Left ventricle myocardium inferior (tissue), 1 donor: ENCODE measurements around the gene HLTF. TPM values are rescaled to one million over a fixed set of nuclear protein-coding genes. Genes with fewer than 3 reads are reported as not detected.

Source experiments
- DNase-seq: peaks from one replicate; pipeline ENCODE4 v3.0.0-alpha.2; 2020
- H3K27ac ChIP-seq: fragments of 200-600 bp; replicated peaks from 2 replicates; pipeline ENCODE4 v1.8.0; 2021
- H3K27me3 ChIP-seq: fragments of 200-600 bp; 2 replicates; pipeline ENCODE4 v1.8.0; 2021; ENCODE audit warnings: low read depth
- H3K36me3 ChIP-seq: fragments of 200-600 bp; 2 replicates; pipeline ENCODE4 v1.8.0; 2021
- H3K4me1 ChIP-seq: fragments of 200-600 bp; 2 replicates; pipeline ENCODE4 v1.8.0; 2021
- H3K4me3 ChIP-seq: fragments of 200-600 bp; 2 replicates; pipeline ENCODE4 v1.8.0; 2021; ENCODE audit warnings: mild to moderate bottlenecking, moderate library complexity
- H3K9me3 ChIP-seq: fragments of 200-600 bp; replicated peaks from 2 replicates; pipeline ENCODE4 v1.8.0; 2021
- CTCF ChIP-seq: fragments of 200-600 bp; IDR thresholded peaks from 2 replicates; pipeline ENCODE4 v1.8.0; 2021; ENCODE audit warnings: antibody characterized with exemption, mild to moderate bottlenecking, borderline replicate concordance
- intact Hi-C: fragments of 100-400 bp; cut with micrococcal nuclease; formaldehyde crosslinking; loops from one replicate; pipeline ENCODE4 v1.11.0; 2022
- total RNA-seq: library from RNA; stranded (reverse); fragmentation: NEBNext Ultra II Directional; extraction: Animal tissue kit (Norgen Biotek cat#: 25700); gene quantifications from one replicate; pipeline ENCODE4 v1.2.1, GENCODE V29; 2021
- donor health status: DM: no; HTN: yes; CAD: no; lungs with severe emphysema.

HLTF gene
- total RNA-seq, 1 donor from 2014 or later: 27.4 TPM

GRCh38 chr3:149128821-149129220, 42.5 kb upstream of the HLTF start:
- Histone ChIP-seq H3K9me3 (no peaks in the 10 kb centered on the region), H3K36me3 (no peaks in the 10 kb centered on the region), H3K4me1 (peaks cover 43% of the 10 kb centered on the region), H3K27me3 (no peaks in the 10 kb centered on the region), H3K4me3 (peak overlapping the region; percentile 77), H3K27ac (peak overlapping the region; percentile 82)
- no peak for TF ChIP-seq CTCF
- intact Hi-C loops: loop anchor here (10.0 kb wide), 2 partner anchors 174 to 346 kb away; partner anchors contain the start of gene TM4SF4
- no peak for DNase-seq

DNA sequence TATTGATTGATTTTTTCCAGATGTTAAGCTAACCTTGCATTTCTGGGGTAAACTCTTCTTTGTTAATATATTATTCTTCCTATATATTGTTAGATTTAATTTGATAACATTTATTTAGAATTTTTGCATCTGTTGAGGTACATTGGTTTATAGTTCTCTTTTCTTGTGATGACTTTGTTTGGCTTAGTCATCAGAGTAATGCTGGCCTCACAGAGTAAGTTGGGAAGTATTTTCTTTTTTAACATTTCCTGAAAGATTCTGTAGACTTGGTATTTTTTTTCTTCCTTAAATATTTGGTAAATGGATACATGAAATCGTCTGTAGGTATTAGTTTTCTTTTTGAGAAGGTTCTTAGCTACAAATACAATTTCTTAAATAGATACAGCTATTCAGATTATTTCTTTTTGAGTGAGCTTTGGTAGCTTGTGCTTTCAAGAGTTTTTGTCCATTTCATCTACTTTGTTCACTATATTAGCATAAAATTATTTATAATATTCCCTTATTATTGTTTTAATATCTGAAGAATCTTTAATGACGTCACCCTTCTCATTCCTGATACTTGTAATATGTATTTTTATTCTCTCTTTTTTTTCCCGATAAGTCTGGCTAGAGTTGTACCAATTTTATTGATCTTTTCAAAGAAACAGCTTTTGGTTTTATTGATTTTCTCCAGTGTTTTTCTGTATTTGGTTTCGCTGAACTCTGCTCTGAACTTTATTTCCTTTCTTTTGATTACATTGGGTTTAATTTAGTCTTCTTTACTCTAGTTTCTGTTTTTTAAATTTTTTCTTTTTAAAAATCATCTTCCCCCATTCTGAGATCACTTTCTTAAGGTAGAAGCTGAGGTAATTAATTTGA, 36.6 kb upstream of the HLTF start:
- peaks cover 4% of the 10 kb centered on the region for H3K4me1 ChIP-seq
- TF ChIP-seq CTCF: no peak
- H3K27ac ChIP-seq: no peak overlapping the region
- no peaks in the 10 kb centered on the region for H3K36me3 ChIP-seq
- H3K4me3 ChIP-seq: no peak overlapping the region
- no peaks in the 10 kb centered on the region for H3K27me3 ChIP-seq
- H3K9me3 ChIP-seq: no peaks in the 10 kb centered on the region
- DNase-seq: no peak
- intact Hi-C loops: loop anchor here (10.0 kb wide), 2 partner anchors 168 to 352 kb away; partner anchors contain the start of gene TM4SF4

- DNase-seq: no peak
- H3K27ac ChIP-seq: no peak overlapping the region
- H3K4me1 ChIP-seq: peaks cover 4% of the 10 kb centered on the region
- H3K4me3 ChIP-seq: no peak overlapping the region
- intact Hi-C loops: loop anchor here (2.0 to 10.0 kb wide), 3 partner anchors 152 to 354 kb away; partner anchors contain the start of gene TM4SF4
- H3K27me3 ChIP-seq: no peaks in the 10 kb centered on the region
- peak; percentile 74 for TF ChIP-seq CTCF
- H3K36me3 ChIP-seq: no peaks in the 10 kb centered on the region
- H3K9me3 ChIP-seq: no peaks in the 10 kb centered on the region
These were observed 34.0 kb upstream of the HLTF start for GRCh38 chr3:149120051-149120972.

DNA sequence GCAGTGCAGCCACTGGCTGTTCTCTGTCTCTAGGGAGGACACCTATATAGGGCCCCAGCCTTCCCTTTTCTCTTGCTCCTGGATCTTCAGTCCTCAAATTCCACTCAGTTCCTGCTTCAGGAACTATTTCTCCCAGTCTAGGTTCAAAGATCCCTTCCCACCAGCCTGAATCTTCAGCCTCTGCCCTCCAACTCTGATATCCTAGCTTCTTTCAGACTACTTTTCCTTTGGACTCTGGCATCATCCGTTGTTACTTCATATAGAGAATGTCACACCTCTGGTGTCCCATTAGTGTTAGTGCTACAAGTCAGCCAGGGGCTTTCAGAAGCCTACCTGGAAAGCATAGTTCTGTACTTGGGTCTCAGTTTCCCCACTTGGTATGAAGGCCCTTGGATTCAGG, 33.1 kb upstream of the HLTF start:
- H3K27me3 ChIP-seq: no peaks in the 10 kb centered on the region
- TF ChIP-seq CTCF: no peak
- no peaks in the 10 kb centered on the region for H3K36me3 ChIP-seq
- no peak overlapping the region for H3K27ac ChIP-seq
- no peak overlapping the region for H3K4me3 ChIP-seq
- no peak for DNase-seq
- intact Hi-C loops: no loop called here
- peaks cover 8% of the 10 kb centered on the region for H3K4me1 ChIP-seq
- H3K9me3 ChIP-seq: no peaks in the 10 kb centered on the region

DNA sequence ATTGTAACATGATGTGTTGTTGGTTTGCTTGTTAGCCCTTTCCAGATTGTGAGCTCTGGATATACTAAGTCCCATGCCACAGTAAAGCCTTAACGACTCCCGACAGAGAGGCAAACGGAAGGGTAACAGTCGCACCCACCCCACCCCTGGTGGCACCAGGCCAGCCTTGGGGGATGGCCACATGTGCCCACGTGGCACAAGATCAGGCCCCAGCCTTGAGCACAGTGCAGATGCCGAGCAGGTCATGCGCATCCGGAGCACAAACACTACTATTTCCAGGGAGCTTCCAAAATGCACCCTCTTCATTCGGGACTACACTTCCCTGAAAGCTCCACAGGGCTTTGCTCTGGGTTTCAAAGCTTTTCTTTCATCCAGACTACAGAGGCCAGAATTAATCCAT, 32.4 kb upstream of the HLTF start:
- no peak for DNase-seq
- intact Hi-C loops: no loop called here
- TF ChIP-seq CTCF: no peak

More for the DNA sequence above, 32.4 kb upstream of the HLTF start:
- H3K27ac ChIP-seq: no peak overlapping the region
- H3K4me3 ChIP-seq: no peak overlapping the region
- H3K36me3 ChIP-seq: no peaks in the 10 kb centered on the region
- H3K9me3 ChIP-seq: no peaks in the 10 kb centered on the region
- no peaks in the 10 kb centered on the region for H3K27me3 ChIP-seq
- peaks cover 9% of the 10 kb centered on the region for H3K4me1 ChIP-seq
